T-helper 1 cell treated with Interleukin-12 subunit alpha and Interleukin-12 subunit beta and Interleukin-4 antibody, amounts not matched to agents 30 ng/mL and 1 ng/mL, for 36 hours (primary cell): ENCODE measurements around the gene KCTD15. TPM values are rescaled to one million over a fixed set of nuclear protein-coding genes. Genes with fewer than 3 reads are reported as not detected.

Source experiments
- intact Hi-C: fragments of 100-400 bp; cut with micrococcal nuclease; formaldehyde crosslinking; loops from one replicate; pipeline ENCODE4 v1.15.1; 2024
- total RNA-seq: library from RNA; stranded (reverse); gene quantifications from 2 replicates; pipeline ENCODE4 v1.2.3, GENCODE V29; 2022

KCTD15 gene
- total RNA-seq, 1 donor from 2014 or later, result 4.2 TPM

DNA sequence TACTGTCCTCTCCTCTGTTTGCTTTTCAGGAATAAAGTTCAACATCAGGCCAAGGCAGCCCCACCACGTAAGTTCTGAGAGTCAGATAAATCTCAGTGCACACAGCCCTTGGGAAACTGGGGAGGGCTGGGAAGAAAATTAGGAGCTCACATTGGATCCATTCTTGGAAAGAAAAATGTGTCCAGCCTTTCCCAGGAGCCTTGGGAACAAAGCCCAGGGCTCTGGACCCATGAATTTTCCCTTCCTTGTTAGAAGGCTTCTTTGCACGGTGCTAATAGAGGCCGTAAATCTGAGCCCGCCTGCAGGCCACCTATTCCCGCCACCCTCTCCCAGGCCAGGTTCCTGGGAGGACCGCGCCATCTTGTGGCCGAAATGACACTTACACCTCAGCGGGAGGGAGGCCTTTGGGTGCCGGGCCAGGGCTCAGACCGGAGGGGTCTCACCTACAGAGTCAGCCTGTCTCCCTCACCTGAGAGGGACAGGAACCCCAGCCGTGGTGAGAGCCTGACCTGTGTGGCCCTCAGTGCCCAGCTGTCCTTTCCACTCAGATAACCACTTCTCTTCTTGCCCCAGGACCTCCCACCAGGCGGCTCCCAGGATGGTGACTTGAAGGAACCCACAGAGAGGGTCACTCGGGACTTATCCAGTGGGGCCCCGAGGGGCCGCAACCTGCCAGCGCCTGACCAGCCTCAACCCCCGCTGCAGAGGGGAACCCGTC is 25.1 kb upstream of the KCTD15 start:
- intact Hi-C loops, result loop anchor here (1.0 kb wide), 2 partner anchors 355 to 536 kb away; no protein-coding TSS in a partner anchor

DNA sequence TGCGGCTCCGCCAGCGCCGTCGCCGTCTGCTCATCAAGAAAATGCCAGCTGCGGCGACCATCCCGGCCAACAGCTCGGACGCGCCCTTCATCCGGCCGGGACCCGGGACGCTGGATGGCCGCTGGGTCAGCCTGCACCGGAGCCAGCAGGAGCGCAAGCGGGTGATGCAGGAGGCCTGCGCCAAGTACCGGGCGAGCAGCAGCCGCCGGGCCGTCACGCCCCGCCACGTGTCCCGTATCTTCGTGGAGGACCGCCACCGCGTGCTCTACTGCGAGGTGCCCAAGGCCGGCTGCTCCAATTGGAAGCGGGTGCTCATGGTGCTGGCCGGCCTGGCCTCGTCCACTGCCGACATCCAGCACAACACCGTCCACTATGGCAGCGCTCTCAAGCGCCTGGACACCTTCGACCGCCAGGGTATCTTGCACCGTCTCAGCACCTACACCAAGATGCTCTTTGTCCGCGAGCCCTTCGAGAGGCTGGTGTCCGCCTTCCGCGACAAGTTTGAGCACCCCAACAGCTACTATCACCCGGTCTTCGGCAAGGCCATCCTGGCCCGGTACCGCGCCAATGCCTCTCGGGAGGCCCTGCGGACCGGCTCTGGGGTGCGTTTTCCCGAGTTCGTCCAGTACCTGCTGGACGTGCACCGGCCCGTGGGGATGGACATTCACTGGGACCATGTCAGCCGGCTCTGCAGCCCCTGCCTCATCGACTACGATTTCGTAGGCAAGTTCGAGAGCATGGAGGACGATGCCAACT is 24.4 kb upstream of the KCTD15 start:
- intact Hi-C loops, result no loop called here

GRCh38 chr19:33772858-33773180 is 23.9 kb upstream of the KCTD15 start:
- intact Hi-C loops, result no loop called here

- intact Hi-C loops, result no loop called here
Measured at GRCh38 chr19:33773704-33774624, 22.7 kb upstream of the KCTD15 start.

DNA sequence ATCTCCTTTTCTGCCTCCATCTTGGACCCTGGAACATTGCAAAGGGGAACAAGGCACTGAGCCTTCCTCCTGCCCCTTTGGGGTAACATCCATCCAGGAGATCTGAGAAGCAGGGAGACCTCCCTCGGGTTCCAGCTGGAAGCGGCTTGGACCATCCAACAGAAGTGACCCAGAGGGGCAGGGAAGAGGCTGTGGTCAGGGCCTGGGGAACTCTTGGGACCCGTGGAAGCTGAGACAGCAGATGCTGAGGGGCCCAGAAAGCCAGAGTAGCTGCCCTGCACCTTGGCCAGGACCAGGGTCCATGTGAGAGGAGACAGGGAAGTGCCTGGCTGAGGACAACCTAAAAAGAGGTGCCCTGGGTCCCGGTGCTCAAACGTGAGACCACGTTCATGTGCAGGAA is 21.9 kb upstream of the KCTD15 start:
- intact Hi-C loops, result loop anchor here (5.0 kb wide), 2 partner anchors 48 to 938 kb away; no protein-coding TSS in a partner anchor

DNA sequence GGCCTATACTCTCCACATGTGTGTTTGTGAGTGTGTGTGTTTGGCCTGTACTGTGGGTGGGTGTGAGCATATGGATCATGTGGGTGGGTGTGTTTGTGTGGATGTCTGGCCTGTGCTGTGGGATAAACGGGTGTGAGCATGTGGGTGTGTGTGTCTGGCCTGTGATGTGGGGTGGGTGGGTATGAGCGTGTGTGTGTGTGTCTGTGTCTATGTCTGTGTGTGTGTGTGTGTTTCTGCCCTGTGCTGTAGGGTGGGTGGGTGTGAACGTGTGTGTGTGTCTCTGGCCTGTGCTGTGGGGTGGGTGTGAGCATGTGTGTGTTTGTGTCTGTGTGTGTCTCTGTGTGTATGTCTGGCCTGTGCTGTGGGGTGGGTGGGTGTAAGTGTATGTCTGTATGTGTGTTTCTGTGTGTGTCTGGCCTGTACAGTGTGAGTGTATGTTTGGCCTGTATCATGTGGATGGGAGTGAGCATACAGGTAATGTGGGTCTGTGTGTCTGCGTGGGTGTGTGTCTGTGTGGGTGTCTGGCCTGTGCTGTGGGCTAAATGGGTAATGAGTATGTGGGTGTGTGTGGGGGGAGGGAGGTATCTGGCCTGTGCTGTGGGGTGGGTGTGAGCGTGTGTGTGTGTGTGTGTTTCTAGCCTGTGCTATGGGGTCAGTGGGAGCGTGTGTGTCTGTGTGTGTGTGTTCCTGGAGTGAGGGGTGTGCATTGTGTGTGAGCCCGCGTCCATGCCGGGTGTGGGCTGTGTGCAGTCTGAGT is 20.8 kb upstream of the KCTD15 start:
- intact Hi-C loops, result loop anchor here (5.0 kb wide), 2 partner anchors 46 to 936 kb away; no protein-coding TSS in a partner anchor

- intact Hi-C loops, result loop anchor here (5.0 kb wide), 2 partner anchors 45 to 935 kb away; no protein-coding TSS in a partner anchor
Measured at GRCh38 chr19:33777351-33777750, 19.3 kb upstream of the KCTD15 start.

- intact Hi-C loops, result loop anchor here (1.0 to 5.0 kb wide), 6 partner anchors 17 to 935 kb away; no protein-coding TSS in a partner anchor
Measured at GRCh38 chr19:33777753-33778088, 18.9 kb upstream of the KCTD15 start.

DNA sequence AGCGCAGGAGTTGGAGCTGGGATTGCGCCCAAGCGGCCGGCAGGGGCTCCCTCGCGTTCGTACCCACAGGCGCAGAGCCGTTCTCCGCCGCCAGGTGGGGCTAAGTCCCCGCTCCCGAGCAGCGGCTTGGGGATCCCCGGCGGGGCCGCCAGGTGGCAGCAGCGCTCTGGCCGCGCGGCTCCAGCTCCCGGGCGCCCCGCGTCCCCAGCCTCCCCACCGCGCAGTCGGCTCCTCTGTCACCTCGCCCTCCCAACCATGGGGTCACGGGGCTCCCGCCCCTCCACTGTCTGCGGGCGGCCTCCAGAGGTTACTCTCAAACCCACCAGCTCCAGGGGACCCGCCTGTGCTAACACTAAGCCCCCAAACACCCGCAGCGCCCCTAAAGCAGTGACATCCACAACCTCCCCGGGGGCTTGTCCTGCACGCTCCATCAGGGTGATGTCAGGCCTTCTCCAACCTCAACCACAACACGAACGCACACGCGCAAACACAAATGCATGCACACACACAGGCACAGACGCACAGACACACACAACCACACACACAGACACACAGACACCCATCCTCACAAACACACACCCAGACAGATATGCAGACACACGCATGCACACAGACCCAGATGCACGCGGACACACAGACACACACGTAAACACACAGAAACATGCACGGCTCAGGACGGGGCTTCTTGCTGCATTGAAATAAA is 18.4 kb upstream of the KCTD15 start:
- intact Hi-C loops, result loop anchor here (1.0 to 5.0 kb wide), 6 partner anchors 17 to 934 kb away; no protein-coding TSS in a partner anchor

DNA sequence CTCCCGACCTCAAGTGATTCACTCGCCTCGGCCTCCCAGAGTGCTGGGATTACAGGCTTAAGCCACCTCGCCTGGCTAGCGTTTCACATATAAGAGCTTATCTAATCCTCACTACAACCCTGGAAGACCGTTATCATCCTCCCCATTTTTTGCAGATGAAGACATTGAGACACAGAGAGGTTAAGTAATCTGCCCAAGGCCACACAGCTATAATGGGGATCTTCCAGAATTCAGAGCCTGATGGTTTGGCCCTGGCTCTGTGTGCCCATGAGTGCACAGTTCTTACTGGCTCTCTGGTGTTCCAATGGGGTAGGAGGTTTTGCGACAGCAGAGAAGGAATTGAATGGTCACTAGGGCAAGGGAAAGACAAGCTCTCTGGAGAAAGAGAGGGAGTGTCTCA is 16.8 kb upstream of the KCTD15 start:
- intact Hi-C loops, result loop anchor here (2.0 to 5.0 kb wide), 4 partner anchors 15 to 932 kb away; no protein-coding TSS in a partner anchor

GRCh38 chr19:33780251-33780650 is 16.4 kb upstream of the KCTD15 start:
- intact Hi-C loops, result no loop called here

DNA sequence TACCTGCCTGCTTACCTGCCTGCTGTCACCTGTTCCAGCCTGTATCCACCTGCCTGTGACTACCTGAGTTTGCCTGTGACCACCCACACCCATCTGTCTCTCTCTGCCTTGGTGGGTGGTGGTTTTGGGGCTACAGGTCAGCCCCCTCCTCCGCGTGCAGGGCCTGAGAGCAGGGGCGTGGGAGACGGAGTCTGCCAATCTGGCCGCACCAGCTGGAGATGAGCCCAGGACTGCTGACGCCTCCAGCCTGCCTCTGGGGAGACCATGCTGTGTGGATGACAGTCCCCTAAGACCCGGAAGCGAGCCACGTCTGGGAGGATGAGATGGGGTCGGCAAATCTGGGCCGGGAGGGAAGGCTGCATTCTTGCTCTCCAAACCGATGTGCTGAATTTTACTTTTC is 15.9 kb upstream of the KCTD15 start:
- intact Hi-C loops, result no loop called here

GRCh38 chr19:33781415-33781935 is 15.2 kb upstream of the KCTD15 start:
- intact Hi-C loops, result no loop called here

- intact Hi-C loops, result no loop called here
Measured at GRCh38 chr19:33781996-33782395, 14.7 kb upstream of the KCTD15 start.

GRCh38 chr19:33784432-33784831 is 12.2 kb upstream of the KCTD15 start:
- intact Hi-C loops, result no loop called here

GRCh38 chr19:33785795-33786194 is 10.9 kb upstream of the KCTD15 start:
- intact Hi-C loops, result no loop called here

- intact Hi-C loops, result no loop called here
Measured at GRCh38 chr19:33788676-33789075, 8.0 kb upstream of the KCTD15 start.

DNA sequence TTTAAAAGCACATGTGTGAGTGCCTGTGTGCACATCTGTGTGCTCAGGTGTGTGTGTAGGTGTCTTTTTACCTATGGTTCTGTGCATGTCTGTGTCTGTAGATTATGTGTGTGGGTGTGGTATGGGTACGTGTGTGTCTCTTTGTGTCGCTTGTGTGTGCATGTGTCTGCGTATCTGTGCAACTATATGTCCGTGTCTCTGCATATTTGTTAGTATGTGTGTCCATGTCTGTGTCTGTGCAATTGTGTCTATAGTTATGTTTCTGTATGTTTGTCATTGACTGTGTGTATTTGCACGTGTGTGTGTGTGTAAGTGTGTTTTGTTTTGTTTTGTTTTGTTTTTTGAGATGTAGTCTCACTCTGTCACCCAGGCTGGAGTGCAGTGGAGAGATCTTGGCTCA is 7.3 kb upstream of the KCTD15 start:
- intact Hi-C loops, result no loop called here

DNA sequence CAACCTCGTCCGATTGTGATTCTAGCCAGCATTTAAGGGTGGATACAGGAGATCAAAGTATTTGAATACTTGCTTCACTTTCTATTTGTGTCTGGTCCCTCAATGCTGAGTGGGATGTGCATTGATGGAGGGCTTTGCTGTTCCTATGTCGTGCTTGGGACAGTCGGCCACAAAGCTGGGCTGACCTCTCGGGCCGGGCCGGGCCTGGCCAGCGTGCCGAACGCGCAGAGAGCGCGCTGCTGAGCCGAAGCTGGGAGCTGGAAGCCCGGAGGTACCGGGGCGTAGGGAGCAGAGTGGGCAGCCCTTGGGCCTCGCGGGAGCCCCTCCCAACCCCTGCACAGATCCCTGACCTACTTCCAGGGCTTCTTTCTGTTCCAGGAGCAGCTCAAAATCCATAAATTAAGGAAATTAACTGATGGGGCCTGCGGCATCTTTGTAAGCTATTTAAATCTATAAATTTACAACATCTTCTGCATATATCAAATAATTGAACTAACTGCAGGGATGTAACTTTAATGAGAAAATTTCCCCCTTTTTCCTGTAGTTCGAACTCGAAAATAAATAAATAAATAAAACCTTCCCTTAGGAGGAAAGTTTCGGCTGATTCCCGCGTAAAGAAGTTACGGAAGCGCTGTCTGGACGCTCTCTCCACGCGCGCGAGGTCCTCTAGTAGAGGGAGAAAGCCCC is 1.8 kb upstream of the KCTD15 start:
- intact Hi-C loops, result loop anchor here (2.0 to 10.0 kb wide), 2 partner anchors 16 to 560 kb away; no protein-coding TSS in a partner anchor
